B cell (primary cell): ENCODE data around the gene PHACTR1. TPM values are rescaled to one million over a fixed set of nuclear protein-coding genes. Genes with fewer than 3 reads are reported as not detected.

Experiments
- ATAC-seq: fragments of 200-7000 bp; cut with Tn5 transposase; one replicate; pipeline ENCODE4 v1.10.0; 2021; ENCODE audit warnings: low read depth, mild to moderate bottlenecking, moderate number of reproducible peaks, moderate library complexity
- CTCF ChIA-PET: fragments of 350-600 bp; sonication (Branson Sonifier 250); formaldehyde crosslinking; loops from one replicate; lab custom pipeline; 2021; ENCODE audit warnings: antibody characterized with exemption, inconsistent platforms; lab: Charles Lee
- POLR2A ChIA-PET: fragments of 350-600 bp; sonication (Branson Sonifier 250); formaldehyde crosslinking; loops from one replicate; lab custom pipeline; 2021; ENCODE audit warnings: antibody characterized with exemption; lab: Charles Lee
- DNase-seq: peaks from one replicate; pipeline ENCODE4 v3.0.0; 2013
- H2AFZ ChIP-seq: 2 replicates; pipeline ENCODE4 v1.6.1; 2012; ENCODE audit warnings: mild to moderate bottlenecking, low read depth, low read length; ENCODE audit not compliant: insufficient read depth, poor library complexity, severe bottlenecking
- H3K27ac ChIP-seq, 2 donors: 1 replicate in 1 of 2; 2 replicates in 1 of 2; pipeline ENCODE4 v1.5.1; 2012 to 2013; ENCODE audit warnings: low read length in 2 of 2, mild to moderate bottlenecking in 2 of 2, moderate library complexity in 1 of 2
- H3K27me3 ChIP-seq, 4 experiments: fragments of 200-600 bp in 1 of 4; sonication (generic) in 1 of 4; replicated peaks in 1 of 4; 1 replicate in 2 of 4; 2 replicates in 2 of 4; pipeline versions ENCODE4 v1.6.1 to v1.7.0; 2013 to 2016; ENCODE audit warnings: low read length in 3 of 4, mild to moderate bottlenecking in 2 of 4, mixed read lengths in 1 of 4, moderate library complexity in 1 of 4; ENCODE audit not compliant: insufficient read depth in 4 of 4, control insufficient read depth in 3 of 4; ENCODE audit errors: control extremely low read depth in 1 of 4
- H3K36me3 ChIP-seq, 2 experiments: replicated peaks in 1 of 2; 1 replicate in 1 of 2; 2 replicates in 1 of 2; pipeline versions ENCODE4 v1.6.1 to v1.7.1; 2013; ENCODE audit warnings: low read length in 1 of 2; ENCODE audit not compliant: insufficient read depth in 2 of 2, control insufficient read depth in 1 of 2; ENCODE audit errors: control extremely low read depth in 1 of 2, extremely low read depth in 1 of 2
- H3K4me1 ChIP-seq, 2 donors: fragments of 200-600 bp in 1 of 2; sonication (generic) in 1 of 2; 1 replicate in 1 of 2; 2 replicates in 1 of 2; pipeline versions ENCODE4 v1.5.1 to v1.6.1; 2013 to 2017; ENCODE audit warnings: low read length in 2 of 2; ENCODE audit not compliant: control insufficient read depth in 2 of 2, insufficient read depth in 2 of 2
- H3K4me2 ChIP-seq: replicated peaks from 2 replicates; pipeline ENCODE3; 2012; ENCODE audit warnings: mild to moderate bottlenecking, low read depth, low read length; ENCODE audit not compliant: poor library complexity, severe bottlenecking
- H3K4me3 ChIP-seq, 5 experiments: fragments of 200-600 bp in 1 of 5; sonication (generic) in 1 of 5; 1 replicate in 3 of 5; 2 replicates in 2 of 5; pipeline versions ENCODE4 v1.5.1 to v1.7.0; 2011 to 2016; ENCODE audit warnings: low read length in 4 of 5, mild to moderate bottlenecking in 4 of 5, low read depth in 2 of 5, control low read depth in 1 of 5, moderate library complexity in 1 of 5; ENCODE audit not compliant: insufficient read depth in 1 of 5; ENCODE audit errors: control extremely low read depth in 1 of 5, extremely low read depth in 1 of 5
- H3K79me2 ChIP-seq: fragments of 200-600 bp; sonication (generic); one replicate; pipeline ENCODE4 v1.6.0; 2016; ENCODE audit warnings: low read length; ENCODE audit not compliant: control insufficient read depth, insufficient read depth
- H3K9ac ChIP-seq: fragments of 200-600 bp; sonication (generic); 2 replicates; pipeline ENCODE4 v1.6.1; 2017; ENCODE audit warnings: mild to moderate bottlenecking, low read length, moderate library complexity
- H3K9me3 ChIP-seq, 3 donors: one replicate each; pipeline versions ENCODE4 v1.6.1 to v1.7.1; 2013; ENCODE audit warnings: low read length in 2 of 3; ENCODE audit not compliant: control insufficient read depth in 2 of 3, insufficient read depth in 1 of 3; ENCODE audit errors: control extremely low read depth in 1 of 3
- H4K20me1 ChIP-seq: 2 replicates; pipeline ENCODE4 v1.6.0; 2012; ENCODE audit warnings: mild to moderate bottlenecking, low read length; ENCODE audit not compliant: insufficient read depth, control insufficient read depth, poor library complexity, severe bottlenecking
- H3K27ac Mint-ChIP-seq: one replicate; pipeline ENCODE4 v1.8.0; 2021; ENCODE audit warnings: mixed read lengths
- H3K27me3 Mint-ChIP-seq: one replicate; pipeline ENCODE4 v1.8.0; 2021; ENCODE audit warnings: mixed read lengths
- H3K4me1 Mint-ChIP-seq: one replicate; pipeline ENCODE4 v1.8.0; 2021; ENCODE audit warnings: mixed read lengths
- H3K4me3 Mint-ChIP-seq: one replicate; pipeline ENCODE4 v1.8.0; 2021; ENCODE audit warnings: mixed read lengths
- H3K9me3 Mint-ChIP-seq: one replicate; pipeline ENCODE4 v1.8.0; 2022; ENCODE audit warnings: mixed read lengths; ENCODE audit not compliant: insufficient read depth
- EZH2 ChIP-seq: IDR thresholded peaks from 2 replicates; pipeline ENCODE4 v1.6.1; 2012; ENCODE audit warnings: borderline replicate concordance, low read depth, mild to moderate bottlenecking, moderate library complexity, low read length; ENCODE audit not compliant: insufficient read depth, poor library complexity, severe bottlenecking
- WGBS: methylation state at CpG from one replicate; pipeline ENCODE4 v1.1.5; 2013; ENCODE audit warnings: missing lambda C conversion rate; ENCODE audit not compliant: insufficient coverage; 5-methylcytosine and 5-hydroxymethylcytosine counted together
- intact Hi-C: fragments of 100-400 bp; cut with micrococcal nuclease; formaldehyde crosslinking; loops from one replicate; pipeline ENCODE4 v1.10.0; 2022
- polyA plus RNA-seq: library from polyadenylated mRNA; depleted of rRNA; stranded (reverse); fragments of >200 nt; gene quantifications from 2 replicates; pipeline ENCODE4 v1.2.3, GENCODE V29; 2012
- total RNA-seq, 2 donors: library from RNA; stranded (reverse); fragments of 120-200 nt in 1 of 2; gene quantifications; 1 replicate in 1 of 2; 2 replicates in 1 of 2; pipeline versions ENCODE4 v1.2.3 to v1.2.4, GENCODE V29; 2013 to 2022
- TF ChIP-seq, protein P1 (sequence below): fragments of 200-600 bp; IDR thresholded peaks from one replicate; pipeline ENCODE4 v1.8.0; 2022; ENCODE audit warnings: antibody characterized with exemption, mild to moderate bottlenecking

PHACTR1 gene
- total and polyA plus RNA-seq, 2 donors (not counting 1 experiment from before 2014, with no cell fraction given) = 30.2 to 129 TPM

DNA sequence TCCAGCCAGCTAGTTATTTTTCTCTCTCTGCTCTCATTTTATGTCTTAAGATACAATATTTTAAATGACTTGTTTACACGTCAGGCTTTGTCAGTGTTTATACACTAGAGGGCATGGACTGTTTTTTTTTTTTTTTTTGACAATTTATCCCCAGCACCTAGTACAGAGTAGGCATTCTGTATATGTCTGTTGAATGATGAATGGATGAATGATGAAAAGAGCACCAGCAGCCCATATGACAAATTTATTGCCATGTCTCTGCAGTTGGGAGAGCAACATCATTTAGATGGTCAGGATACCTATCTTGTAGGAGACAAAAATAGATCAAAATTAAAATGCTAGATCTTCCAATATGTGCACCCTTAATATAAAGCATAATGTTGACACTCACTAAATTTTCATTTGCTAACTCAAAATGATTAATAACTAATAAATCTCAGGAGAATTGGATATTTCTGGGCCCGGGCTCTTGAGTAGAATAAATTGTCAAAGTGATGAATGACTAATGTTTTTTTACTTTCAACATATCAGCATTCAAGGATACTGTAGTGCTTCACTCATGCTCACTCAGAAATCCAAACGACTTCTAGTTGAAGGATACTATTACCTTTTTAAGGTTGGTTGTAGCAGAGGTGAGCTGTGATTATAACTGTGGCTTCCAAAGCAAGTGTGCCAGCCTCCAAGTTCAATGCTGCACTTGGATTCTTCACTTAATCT, 200.0 kb downstream of the PHACTR1 start:
- DNase-seq = no peak
- Histone ChIP-seq H3K27me3 (peaks cover 0 to 3% (median 0%) of the 10 kb centered on the region in 4 experiments), H3K4me2 (no peak overlapping the region), H3K36me3 (no peaks in the 10 kb centered on the region), H4K20me1 (no peaks in the 10 kb centered on the region), H3K4me1 (peaks cover 0 to 5% of the 10 kb centered on the region in 2 donors), H3K79me2 (no peaks in the 10 kb centered on the region), H3K4me3 (no peak overlapping the region), H3K9me3 (no peaks in the 10 kb centered on the region), H3K27ac (no peak overlapping the region), H2AFZ (no peak overlapping the region), H3K9ac (no peak overlapping the region)
- no peak overlapping the region for H3K4me3 Mint-ChIP-seq
- H3K27ac Mint-ChIP-seq = no peak overlapping the region
- H3K9me3 Mint-ChIP-seq = no peaks in the 10 kb centered on the region
- H3K27me3 Mint-ChIP-seq = peaks cover 17% of the 10 kb centered on the region
- CTCF ChIA-PET = interaction anchor here (0.7 to 9.0 kb wide), 4 partner anchors 17 to 1411 kb away, joined by 3 to 109 read pairs (median 5); partner anchors contain the start of gene TBC1D7
- intact Hi-C loops = no loop called here
- peaks cover 5% of the 10 kb centered on the region for H3K4me1 Mint-ChIP-seq
- no peak for ATAC-seq
- no CpG with 5 or more reads among the region's 3 CpGs for WGBS
- POLR2A ChIA-PET = interaction anchor here (0.6 kb wide), 1 partner anchor 694 kb away, joined by 5 read pairs; no protein-coding TSS in a partner anchor
- TF ChIP-seq, protein P1, sequence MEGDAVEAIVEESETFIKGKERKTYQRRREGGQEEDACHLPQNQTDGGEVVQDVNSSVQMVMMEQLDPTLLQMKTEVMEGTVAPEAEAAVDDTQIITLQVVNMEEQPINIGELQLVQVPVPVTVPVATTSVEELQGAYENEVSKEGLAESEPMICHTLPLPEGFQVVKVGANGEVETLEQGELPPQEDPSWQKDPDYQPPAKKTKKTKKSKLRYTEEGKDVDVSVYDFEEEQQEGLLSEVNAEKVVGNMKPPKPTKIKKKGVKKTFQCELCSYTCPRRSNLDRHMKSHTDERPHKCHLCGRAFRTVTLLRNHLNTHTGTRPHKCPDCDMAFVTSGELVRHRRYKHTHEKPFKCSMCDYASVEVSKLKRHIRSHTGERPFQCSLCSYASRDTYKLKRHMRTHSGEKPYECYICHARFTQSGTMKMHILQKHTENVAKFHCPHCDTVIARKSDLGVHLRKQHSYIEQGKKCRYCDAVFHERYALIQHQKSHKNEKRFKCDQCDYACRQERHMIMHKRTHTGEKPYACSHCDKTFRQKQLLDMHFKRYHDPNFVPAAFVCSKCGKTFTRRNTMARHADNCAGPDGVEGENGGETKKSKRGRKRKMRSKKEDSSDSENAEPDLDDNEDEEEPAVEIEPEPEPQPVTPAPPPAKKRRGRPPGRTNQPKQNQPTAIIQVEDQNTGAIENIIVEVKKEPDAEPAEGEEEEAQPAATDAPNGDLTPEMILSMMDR = no peak
- no peak for TF ChIP-seq EZH2

DNA sequence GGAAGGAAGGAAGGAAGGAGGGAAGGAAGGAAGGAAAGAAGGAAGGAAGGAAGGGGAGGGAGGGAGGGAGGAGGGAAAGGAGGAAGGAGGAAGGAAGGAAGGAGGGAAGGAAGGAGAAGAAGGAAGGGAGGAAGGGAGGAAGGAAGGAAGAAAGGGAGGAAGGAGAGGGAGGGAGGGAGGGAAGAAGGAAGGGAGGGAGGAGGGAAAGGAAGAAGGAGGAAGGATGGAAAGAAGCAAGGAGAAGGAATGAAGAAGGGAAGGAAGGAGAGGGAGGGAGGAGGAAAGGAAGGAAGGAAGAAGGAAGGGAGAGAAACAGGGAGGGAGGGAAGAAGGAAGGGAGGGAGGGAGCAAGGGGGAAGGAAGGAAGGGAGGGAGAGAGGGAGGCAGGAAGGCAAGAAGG, 204.9 kb downstream of the PHACTR1 start:
- Histone ChIP-seq H4K20me1 (no peaks in the 10 kb centered on the region), H3K9me3 (no peaks in the 10 kb centered on the region), H3K79me2 (no peaks in the 10 kb centered on the region), H3K4me1 (no peaks in the 10 kb centered on the region), H3K9ac (no peak overlapping the region), H3K4me2 (no peak overlapping the region), H3K4me3 (no peak overlapping the region), H3K27ac (no peak overlapping the region), H2AFZ (no peak overlapping the region), H3K27me3 (peaks cover 0 to 3% (median 0%) of the 10 kb centered on the region in 4 experiments), H3K36me3 (no peaks in the 10 kb centered on the region)
- ChIA-PET CTCF (no interaction called here), POLR2A (no interaction called here)
- TF ChIP-seq, protein P1 = no peak
- no peak for TF ChIP-seq EZH2
- intact Hi-C loops = no loop called here
- ATAC-seq = no peak
- Mint-ChIP-seq H3K4me1 (no peaks in the 10 kb centered on the region), H3K27ac (no peak overlapping the region), H3K27me3 (peaks cover 21% of the 10 kb centered on the region), H3K9me3 (no peaks in the 10 kb centered on the region), H3K4me3 (no peak overlapping the region)
- DNase-seq = no peak
